SH-SY5Y (cell line): ENCODE results near the gene PPL.

ENCODE experiments used
- GATA2 ChIP-seq: IDR thresholded peaks from 2 replicates; pipeline ENCODE4 v1.6.1; 2011; ENCODE audit warnings: mild to moderate bottlenecking, low read depth, low read length
- GATA3 ChIP-seq: IDR thresholded peaks from 2 replicates; pipeline ENCODE4 v1.6.1; 2011; ENCODE audit warnings: low read depth, mild to moderate bottlenecking, low read length, moderate library complexity

DNA sequence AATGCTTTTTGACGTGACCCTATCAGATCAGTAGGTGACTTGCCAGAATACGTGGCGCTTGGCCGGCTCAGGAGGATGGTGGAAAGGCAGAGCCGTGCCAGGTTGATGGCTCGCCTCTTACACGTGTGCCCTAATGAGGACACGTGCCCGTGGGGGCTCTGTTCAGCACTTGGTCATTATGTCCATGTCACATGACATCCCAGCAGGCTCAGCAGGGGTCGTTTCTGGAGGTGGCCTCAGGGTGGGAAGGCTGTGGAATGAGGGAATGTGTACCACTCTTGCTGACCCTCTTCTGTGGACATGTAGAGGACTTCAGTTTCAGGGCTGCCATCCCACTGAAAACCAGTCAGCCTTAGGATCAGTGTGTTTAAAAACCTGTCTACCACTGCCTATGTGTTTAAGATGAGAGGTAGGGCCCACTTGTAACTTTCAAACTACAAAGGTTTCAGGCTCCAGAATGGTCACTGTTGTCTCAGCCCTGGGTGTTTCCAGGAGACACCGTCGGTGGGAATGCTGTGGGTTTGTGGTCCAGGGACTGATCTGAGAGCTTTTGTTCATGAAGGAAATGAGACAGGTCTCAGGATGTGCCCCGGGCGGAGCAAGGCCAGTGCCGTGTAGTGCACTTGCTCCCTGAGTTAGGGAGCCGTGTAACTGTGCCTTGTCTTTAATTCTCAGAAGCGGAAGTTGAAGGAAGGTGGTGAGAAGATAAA, 77.6 kb downstream of the PPL start:
- TF ChIP-seq GATA2 (no peak), GATA3 (no peak)
